GM23248 (cell line): Measurements from ENCODE around the gene LHX5. TPM values are rescaled to one million over a fixed set of nuclear protein-coding genes. Genes with fewer than 3 reads are reported as not detected.

Source experiments
- DNase-seq: peaks from one replicate; pipeline ENCODE4 v3.0.0-alpha.2; 2015
- H2AFZ ChIP-seq: fragments of 200-600 bp; sonication (generic); 2 replicates; pipeline ENCODE4 v1.6.1; 2016; ENCODE audit warnings: antibody characterized with exemption
- H3F3A ChIP-seq: fragments of 200-600 bp; sonication (generic); 2 replicates; pipeline ENCODE4 v1.6.1; 2016; ENCODE audit warnings: mild to moderate bottlenecking, antibody characterized with exemption, mixed run types; ENCODE audit not compliant: insufficient read depth
- H3K27ac ChIP-seq: fragments of 200-600 bp; sonication (generic); 2 replicates; pipeline ENCODE4 v1.5.1; 2016; ENCODE audit warnings: mild to moderate bottlenecking
- H3K27me3 ChIP-seq: fragments of 200-600 bp; sonication (generic); replicated peaks from 2 replicates; pipeline ENCODE4 v1.6.1; 2016; ENCODE audit warnings: mild to moderate bottlenecking; ENCODE audit not compliant: insufficient read depth
- H3K36me3 ChIP-seq: fragments of 200-600 bp; sonication (generic); 2 replicates; pipeline ENCODE4 v1.6.1; 2016; ENCODE audit warnings: low read depth, mild to moderate bottlenecking
- H3K4me1 ChIP-seq: fragments of 200-600 bp; sonication (generic); 2 replicates; pipeline ENCODE4 v1.6.1; 2016; ENCODE audit warnings: mild to moderate bottlenecking; ENCODE audit not compliant: insufficient read depth
- H3K4me2 ChIP-seq: fragments of 200-600 bp; sonication (generic); one replicate; pipeline ENCODE4 v1.6.1; 2016; ENCODE audit warnings: mild to moderate bottlenecking; ENCODE audit not compliant: unreplicated experiment
- H3K4me3 ChIP-seq: fragments of 200-600 bp; sonication (generic); 2 replicates; pipeline ENCODE4 v1.5.1; 2016; ENCODE audit warnings: mild to moderate bottlenecking
- H3K79me2 ChIP-seq: fragments of 200-600 bp; sonication (generic); 2 replicates; pipeline ENCODE4 v1.6.1; 2016; ENCODE audit warnings: mild to moderate bottlenecking; ENCODE audit not compliant: insufficient read depth
- H3K9ac ChIP-seq: fragments of 200-600 bp; sonication (generic); 2 replicates; pipeline ENCODE4 v1.6.1; 2016; ENCODE audit warnings: mild to moderate bottlenecking
- H3K9me2 ChIP-seq: fragments of 200-600 bp; sonication (generic); 2 replicates; pipeline ENCODE4 v1.6.1; 2016; ENCODE audit warnings: mixed run types, mild to moderate bottlenecking, moderate library complexity; ENCODE audit not compliant: insufficient read depth
- H3K9me3 ChIP-seq: fragments of 200-600 bp; sonication (generic); one replicate; pipeline ENCODE4 v1.6.1; 2017; ENCODE audit warnings: low read depth
- H4K20me1 ChIP-seq: fragments of 200-600 bp; sonication (generic); 2 replicates; pipeline ENCODE4 v1.6.0; 2016; ENCODE audit not compliant: insufficient read depth
- EZH2 ChIP-seq: fragments of 200-600 bp; sonication (generic); IDR thresholded peaks from 2 replicates; pipeline ENCODE4 v1.6.1; 2018; ENCODE audit warnings: antibody characterized with exemption, mild to moderate bottlenecking; ENCODE audit not compliant: insufficient read depth, poor library complexity, severe bottlenecking
- EZH2phosphoT487 ChIP-seq: fragments of 200-600 bp; sonication (generic); IDR thresholded peaks from 2 replicates; pipeline ENCODE4 v1.6.1; 2018; ENCODE audit warnings: antibody characterized with exemption, moderate library complexity, mild to moderate bottlenecking, low read depth; ENCODE audit not compliant: insufficient read depth
- WGBS, 2 experiments: methylation state at CpG; one replicate each; pipeline ENCODE4 v1.1.6; 2015 to 2017; ENCODE audit warnings: low lambda C conversion rate in 2 of 2, low coverage in 1 of 2; ENCODE audit errors: missing lambda C conversion rate in 2 of 2; 5-methylcytosine and 5-hydroxymethylcytosine counted together
- in situ Hi-C: fragments of 300-500 bp; cut with MboI; formaldehyde crosslinking; loops from 2 replicates; pipeline ENCODE4 v1.15.0; 2020
- polyA plus RNA-seq: library from polyadenylated mRNA; unstranded; fragments of >200 nt; fragmentation: Nextera tagmentation; extraction: Ambion mirVana; gene quantifications from 2 replicates; pipeline ENCODE4 v1.2.1, GENCODE V29; 2016
- total RNA-seq: library from RNA; depleted of rRNA; stranded (reverse); fragments of >200 nt; shearing (Covaris generic); gene quantifications from 2 replicates; pipeline ENCODE4 v1.2.3, GENCODE V29; 2014

LHX5 gene
- total and polyA plus RNA-seq, 2 experiments from 2014 or later, result not detected

DNA sequence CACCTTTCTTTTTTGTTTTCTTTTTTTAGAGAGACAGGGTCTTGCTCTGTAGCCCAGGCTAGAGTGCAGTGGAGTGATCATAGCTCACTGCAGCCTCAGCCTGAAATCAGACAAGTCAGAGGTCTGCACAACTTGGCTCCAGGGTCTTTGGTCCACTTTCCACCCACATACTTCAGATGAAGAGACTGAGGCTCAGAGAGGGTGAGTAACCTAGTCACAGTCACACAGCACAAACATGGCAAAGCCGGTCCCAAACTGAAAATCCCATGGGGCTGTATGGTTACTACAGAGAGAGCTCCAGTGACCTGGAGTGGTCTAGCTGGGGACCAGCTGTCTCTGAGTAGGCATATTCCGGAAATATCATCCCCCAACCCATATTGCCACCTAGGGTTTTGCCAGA lies 19.2 kb downstream of the LHX5 start:
- in situ Hi-C loops, result loop anchor here (25.0 kb wide), 1 partner anchor 460 kb away; no protein-coding TSS in a partner anchor
- Histone ChIP-seq H3K27me3 (no peaks in the 10 kb centered on the region; the same call in none of the 2 replicates), H3K4me3 (no peak overlapping the region), H3K36me3 (no peaks in the 10 kb centered on the region), H3K79me2 (no peaks in the 10 kb centered on the region), H3K9me3 (no peaks in the 10 kb centered on the region), H3K27ac (no peak overlapping the region), H3K9ac (no peak overlapping the region), H4K20me1 (no peaks in the 10 kb centered on the region), H3K9me2 (no peaks in the 10 kb centered on the region), H3K4me2 (no peak overlapping the region), H3F3A (no peaks in the 10 kb centered on the region), H3K4me1 (no peaks in the 10 kb centered on the region), H2AFZ (no peak overlapping the region)
- TF ChIP-seq EZH2phosphoT487, result no peak
- no peak for TF ChIP-seq EZH2
- 51 to 60% methylated on average over 2 of the region's 2 CpGs for WGBS, 2 experiments
- no peak for DNase-seq

DNA sequence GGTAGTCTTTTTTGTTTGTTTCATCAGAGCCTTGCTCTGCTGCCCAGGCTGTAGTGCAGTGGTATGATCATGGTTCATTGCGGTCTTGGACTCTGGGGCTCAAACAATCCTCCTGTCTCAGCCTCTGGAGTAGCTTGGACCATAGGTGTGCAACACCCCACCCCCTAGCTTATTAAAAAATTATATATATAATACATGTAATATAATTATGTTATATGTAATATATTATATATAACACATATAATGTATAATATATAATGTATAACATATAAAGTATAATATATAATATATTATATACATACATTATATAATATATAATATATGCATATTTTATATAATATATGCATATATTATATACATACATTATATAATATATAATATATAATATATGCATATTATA lies 21.8 kb downstream of the LHX5 start:
- no peak for DNase-seq
- H3K4me2 ChIP-seq, result no peak overlapping the region
- no peaks in the 10 kb centered on the region for H4K20me1 ChIP-seq
- H3K79me2 ChIP-seq, result no peaks in the 10 kb centered on the region
- H3F3A ChIP-seq, result no peaks in the 10 kb centered on the region
- 95 to 100% methylated on average over 1 of the region's 1 CpG for WGBS, 2 experiments
- in situ Hi-C loops, result loop anchor here (25.0 kb wide), 1 partner anchor 462 kb away; no protein-coding TSS in a partner anchor
- H3K36me3 ChIP-seq, result no peaks in the 10 kb centered on the region
- no peak overlapping the region for H3K27ac ChIP-seq
- H3K9me3 ChIP-seq, result no peaks in the 10 kb centered on the region
- no peak overlapping the region for H2AFZ ChIP-seq
- H3K9ac ChIP-seq, result no peak overlapping the region
- H3K4me3 ChIP-seq, result no peak overlapping the region
- H3K27me3 ChIP-seq, result peaks cover 7% of the 10 kb centered on the region; the same call in 1 of the 2 replicates
- no peaks in the 10 kb centered on the region for H3K4me1 ChIP-seq
- TF ChIP-seq EZH2 (no peak), EZH2phosphoT487 (no peak)
- H3K9me2 ChIP-seq, result no peaks in the 10 kb centered on the region

DNA sequence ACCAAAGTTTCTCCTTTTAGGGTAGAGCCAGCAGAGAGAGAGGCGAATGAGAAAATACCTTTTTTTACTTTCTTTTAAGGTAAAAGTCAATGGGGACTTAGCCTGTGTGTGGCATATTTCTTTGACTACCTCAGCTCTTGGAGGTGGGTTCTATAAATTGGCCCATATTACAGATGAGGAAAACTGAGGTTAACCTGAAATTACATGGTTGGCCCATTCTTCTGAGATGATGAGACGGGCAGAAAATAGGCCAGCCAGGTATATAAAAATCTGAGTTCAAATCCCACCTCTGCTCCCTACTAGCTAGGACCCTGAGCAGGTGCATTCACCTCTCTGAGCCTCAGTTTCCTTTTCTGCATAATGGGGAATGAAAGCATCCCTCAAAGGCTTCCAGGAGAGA lies 22.4 kb downstream of the LHX5 start:
- in situ Hi-C loops, result no loop called here
- Histone ChIP-seq H3K4me1 (no peaks in the 10 kb centered on the region), H3F3A (no peaks in the 10 kb centered on the region), H3K79me2 (no peaks in the 10 kb centered on the region), H2AFZ (no peak overlapping the region), H3K9me3 (no peaks in the 10 kb centered on the region), H3K4me3 (no peak overlapping the region), H3K27ac (no peak overlapping the region), H3K4me2 (no peak overlapping the region), H3K9me2 (no peaks in the 10 kb centered on the region), H3K36me3 (no peaks in the 10 kb centered on the region), H3K9ac (no peak overlapping the region), H3K27me3 (peaks cover 7% of the 10 kb centered on the region; the same call in 1 of the 2 replicates), H4K20me1 (no peaks in the 10 kb centered on the region)
- no peak for DNase-seq
- WGBS, 2 experiments, result 42 to 45% methylated on average over 2 of the region's 2 CpGs
- TF ChIP-seq EZH2phosphoT487, result no peak
- no peak for TF ChIP-seq EZH2

DNA sequence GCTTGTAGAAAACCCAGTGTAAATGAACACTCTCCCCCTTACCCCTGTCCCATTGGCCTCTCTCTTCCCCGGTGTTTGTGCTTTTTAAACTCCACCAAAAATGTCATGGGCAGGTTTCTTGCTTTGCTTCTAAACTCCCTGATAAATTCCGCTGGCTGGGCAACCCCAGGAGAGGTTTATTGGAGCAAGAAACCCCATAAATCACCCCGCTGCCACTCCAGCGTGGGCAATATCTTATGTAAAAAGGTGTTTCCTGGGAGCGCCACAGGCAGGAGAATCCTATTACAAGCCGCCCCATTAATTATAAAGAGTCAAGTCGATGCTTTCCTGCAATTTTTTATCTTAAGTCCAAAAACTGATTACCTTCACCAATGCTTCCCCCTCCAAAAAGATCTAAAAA lies 22.8 kb downstream of the LHX5 start:
- TF ChIP-seq EZH2 (no peak), EZH2phosphoT487 (no peak)
- in situ Hi-C loops, result no loop called here
- H3K9ac ChIP-seq, result no peak overlapping the region

More for the DNA sequence above, 22.8 kb downstream of the LHX5 start:
- no peak overlapping the region for H3K27ac ChIP-seq
- H4K20me1 ChIP-seq, result no peaks in the 10 kb centered on the region
- H3K4me1 ChIP-seq, result no peaks in the 10 kb centered on the region
- no peak for DNase-seq
- no peak overlapping the region for H3K4me3 ChIP-seq
- H3K79me2 ChIP-seq, result no peaks in the 10 kb centered on the region
- no peaks in the 10 kb centered on the region for H3F3A ChIP-seq
- H3K9me3 ChIP-seq, result no peaks in the 10 kb centered on the region
- peaks cover 9% of the 10 kb centered on the region; the same call in 1 of the 2 replicates for H3K27me3 ChIP-seq
- no peak overlapping the region for H2AFZ ChIP-seq
- WGBS, 2 experiments, result 22 to 26% methylated on average over 7 of the region's 7 CpGs
- no peak overlapping the region for H3K4me2 ChIP-seq
- H3K36me3 ChIP-seq, result no peaks in the 10 kb centered on the region
- H3K9me2 ChIP-seq, result no peaks in the 10 kb centered on the region
